ENCODE results near the gene TSSK1B.
"Not testable (repeated sequence)": the region's sequence is repeated elsewhere in the genome, so short reads cannot be mapped to it uniquely, and the experiment has no call there.

Gene TSSK1B

DNA sequence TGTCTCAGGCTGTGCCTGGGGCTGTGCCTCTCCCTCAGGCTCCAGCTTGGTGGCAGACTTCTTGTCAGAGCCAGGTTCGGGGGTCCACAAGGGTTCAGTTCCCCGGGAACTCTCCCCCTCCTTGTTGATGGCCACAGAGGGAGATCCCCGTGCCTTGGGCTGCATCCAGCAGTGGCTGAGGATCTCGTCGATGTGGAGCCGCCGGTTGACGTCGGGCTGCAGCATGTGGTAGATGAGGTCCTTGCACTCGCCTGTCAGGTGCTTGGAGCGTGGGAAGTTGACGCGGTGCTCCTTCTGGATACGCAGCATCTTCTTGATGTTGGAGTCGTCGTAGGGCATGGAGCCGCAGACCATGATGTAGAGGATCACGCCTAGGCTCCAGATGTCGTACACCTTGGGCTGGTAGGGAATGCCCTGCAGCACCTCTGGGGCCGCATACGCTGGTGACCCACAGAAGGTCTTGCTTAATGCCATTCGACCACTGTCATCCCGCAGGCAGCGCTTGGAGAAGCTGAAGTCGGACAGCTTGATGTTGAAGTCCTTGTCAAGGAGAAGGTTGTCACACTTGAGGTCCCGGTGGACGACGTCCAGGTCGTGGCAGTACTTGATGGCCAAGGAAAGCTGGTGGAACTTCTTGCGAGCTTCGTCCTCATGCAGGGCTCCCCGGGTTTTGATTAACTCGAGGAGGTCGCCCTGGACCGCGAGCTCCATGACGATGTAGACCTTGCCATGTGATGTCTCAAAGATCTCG is 752 bp downstream of the TSSK1B start:
- no peaks in the 10 kb centered on the region for H3K4me1 Mint-ChIP-seq (ENCODE audit: low read depth)
- no peaks in the 10 kb centered on the region for H3K9me3 Mint-ChIP-seq
- no peaks in the 10 kb centered on the region for H3K27me3 Mint-ChIP-seq
- H3K4me3 Mint-ChIP-seq, result no peak overlapping the region
- no peaks in the 10 kb centered on the region for H3K36me3 Mint-ChIP-seq (ENCODE audit: low read depth)
- H3K27ac Mint-ChIP-seq, result no peak overlapping the region

DNA sequence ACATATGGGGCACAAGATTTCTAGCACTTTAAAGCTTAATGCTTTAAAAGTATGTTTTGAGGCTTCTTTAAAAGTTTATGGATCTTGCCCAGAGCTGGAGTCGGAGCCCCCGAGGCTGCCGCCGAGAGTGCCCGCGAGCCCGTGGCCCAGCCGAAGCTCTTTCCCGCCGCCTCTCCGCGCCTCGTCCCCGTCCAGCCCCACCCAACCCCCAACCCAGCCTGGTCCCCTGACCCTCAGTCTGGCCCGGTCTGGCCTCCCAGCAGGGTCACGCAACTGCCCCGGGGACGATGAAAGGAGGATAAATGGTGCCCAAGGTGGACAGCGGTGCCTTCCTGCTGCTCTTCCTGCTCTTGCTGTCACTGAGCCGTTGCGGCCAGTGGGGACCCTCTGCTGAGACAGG is 1.7 kb downstream of the TSSK1B start:
- no peak overlapping the region for H3K4me3 Mint-ChIP-seq
- no peaks in the 10 kb centered on the region for H3K9me3 Mint-ChIP-seq
- no peaks in the 10 kb centered on the region for H3K4me1 Mint-ChIP-seq (ENCODE audit: low read depth)
- H3K36me3 Mint-ChIP-seq (ENCODE audit: low read depth), result no peaks in the 10 kb centered on the region
- no peak overlapping the region for H3K27ac Mint-ChIP-seq
- no peaks in the 10 kb centered on the region for H3K27me3 Mint-ChIP-seq

DNA sequence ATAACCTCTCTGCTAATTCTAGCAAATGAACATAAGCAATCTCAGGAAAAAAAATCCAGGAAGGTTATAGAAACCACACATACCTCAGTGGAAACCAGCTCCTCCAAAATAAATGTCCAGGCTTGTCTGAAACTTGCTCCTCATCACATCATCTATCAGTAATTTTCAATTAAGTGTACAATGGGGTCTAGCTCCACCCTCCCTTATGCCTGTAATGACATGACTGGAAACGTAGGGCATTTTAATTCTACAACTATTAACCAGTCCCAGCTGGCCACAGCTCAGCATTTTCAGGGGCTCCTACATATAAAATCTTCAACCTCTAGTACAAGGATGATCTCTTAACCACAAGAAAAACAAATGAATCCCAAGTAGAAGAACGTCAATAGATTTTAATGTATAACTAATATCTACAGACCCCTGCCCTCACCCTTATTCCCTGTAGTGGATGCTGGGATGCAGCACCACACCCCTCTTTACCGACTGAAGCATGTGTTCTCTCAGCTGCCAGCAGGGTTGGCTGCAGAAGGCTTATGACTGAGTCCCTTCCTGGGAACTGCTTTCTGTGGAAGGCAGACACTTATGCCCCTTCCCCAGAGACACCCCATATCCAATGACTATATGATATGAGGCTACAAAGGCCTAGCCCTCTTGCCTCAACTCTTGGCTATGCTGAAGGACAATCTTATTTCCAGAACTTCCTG is 6.8 kb downstream of the TSSK1B start:
- Mint-ChIP-seq H3K27me3 (no peaks in the 10 kb centered on the region), H3K9me3 (no peaks in the 10 kb centered on the region), H3K4me3 (no peak overlapping the region), H3K36me3 (ENCODE audit: low read depth) (no peaks in the 10 kb centered on the region), H3K27ac (no peak overlapping the region), H3K4me1 (ENCODE audit: low read depth) (no peaks in the 10 kb centered on the region)

DNA sequence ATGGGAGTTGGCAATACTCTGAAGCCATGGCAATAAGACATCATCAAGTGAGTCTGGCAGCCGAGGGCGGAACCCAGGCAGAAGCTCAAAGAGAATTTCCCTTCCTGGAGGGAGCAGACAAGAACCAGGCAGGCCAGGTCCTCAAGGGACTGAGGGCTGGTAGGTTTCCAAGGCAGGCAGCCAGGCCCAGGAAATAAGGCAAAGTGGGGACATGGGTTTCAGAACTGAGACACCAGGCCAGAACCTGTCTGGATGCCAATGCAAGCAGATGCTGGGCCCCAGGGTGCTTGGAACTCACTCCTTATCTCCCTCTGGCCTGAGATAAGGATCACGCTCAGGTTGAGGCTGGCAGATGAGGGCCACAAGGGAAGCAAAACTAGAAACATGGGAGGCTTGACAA is 8.9 kb downstream of the TSSK1B start:
- Mint-ChIP-seq H3K27ac (no peak overlapping the region), H3K27me3 (peaks cover 4% of the 10 kb centered on the region), H3K36me3 (ENCODE audit: low read depth) (no peaks in the 10 kb centered on the region), H3K4me3 (no peak overlapping the region), H3K4me1 (ENCODE audit: low read depth) (no peaks in the 10 kb centered on the region), H3K9me3 (no peaks in the 10 kb centered on the region)

DNA sequence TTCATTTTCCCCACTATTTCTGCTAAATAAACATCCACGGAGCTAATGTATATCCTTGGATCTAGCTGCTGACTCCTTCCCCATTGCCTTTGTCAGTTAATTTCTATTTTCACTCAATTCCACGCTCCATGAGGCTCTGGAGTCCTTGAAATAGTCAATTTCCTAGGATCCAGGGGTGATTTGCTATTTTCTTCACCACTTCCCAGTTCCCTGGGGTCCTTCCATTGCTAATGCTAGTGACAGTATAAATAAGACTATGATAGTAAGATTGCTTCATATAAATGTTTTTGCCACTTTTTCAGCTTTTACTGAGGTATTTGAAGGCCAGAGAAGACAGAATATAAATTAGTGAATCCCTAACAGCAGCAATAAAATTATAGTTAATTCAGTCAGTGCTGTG is 13.1 kb downstream of the TSSK1B start:
- H3K36me3 Mint-ChIP-seq (ENCODE audit: low read depth), result no peaks in the 10 kb centered on the region
- H3K4me3 Mint-ChIP-seq, result no peak overlapping the region
- H3K9me3 Mint-ChIP-seq, result no peaks in the 10 kb centered on the region
- peaks cover 4% of the 10 kb centered on the region for H3K27me3 Mint-ChIP-seq
- H3K4me1 Mint-ChIP-seq (ENCODE audit: low read depth), result no peaks in the 10 kb centered on the region
- no peak overlapping the region for H3K27ac Mint-ChIP-seq

DNA sequence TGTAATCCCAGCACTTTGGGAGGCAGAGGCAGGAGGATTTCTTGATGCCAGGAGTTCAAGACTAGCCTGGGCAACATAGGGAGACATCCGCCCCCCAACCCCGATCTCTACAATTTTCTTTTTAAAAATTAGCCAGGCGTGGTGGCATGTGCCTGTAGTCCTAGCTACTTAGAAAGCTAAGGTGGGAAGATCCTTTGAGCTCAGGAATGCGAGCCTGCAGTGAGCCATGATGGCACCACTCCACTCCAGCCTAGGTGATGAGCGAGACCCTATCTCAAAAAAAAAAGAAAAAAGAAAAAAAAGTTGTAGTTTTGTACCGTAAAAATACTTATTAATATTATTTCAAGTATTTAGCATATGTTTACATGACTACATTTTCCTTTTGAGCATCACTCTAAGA is 29.3 kb downstream of the TSSK1B start:
- Mint-ChIP-seq H3K4me3 (no peak overlapping the region), H3K4me1 (ENCODE audit: low read depth) (no peaks in the 10 kb centered on the region), H3K36me3 (ENCODE audit: low read depth) (no peaks in the 10 kb centered on the region), H3K9me3 (no peaks in the 10 kb centered on the region), H3K27me3 (peaks cover 10% of the 10 kb centered on the region), H3K27ac (no peak overlapping the region)

DNA sequence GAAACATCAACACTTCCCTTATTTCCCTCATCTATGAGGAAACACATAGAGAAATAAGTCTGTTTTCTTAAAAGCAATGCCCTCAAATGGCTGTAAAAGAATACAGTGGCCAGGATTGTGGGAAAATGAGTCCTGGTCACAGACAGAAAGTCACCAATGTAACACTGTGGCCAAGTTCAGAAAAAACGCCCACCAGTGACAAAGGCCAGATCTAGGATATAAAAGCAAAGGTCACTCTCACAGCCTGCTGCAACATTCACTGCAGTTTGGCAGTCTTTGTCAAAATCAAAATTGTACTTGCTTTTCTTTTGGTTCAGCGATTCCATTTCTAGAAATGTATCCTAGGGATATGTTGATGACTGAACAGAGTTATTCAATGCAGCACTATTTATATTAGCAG is 30.5 kb downstream of the TSSK1B start:
- Mint-ChIP-seq H3K36me3 (ENCODE audit: low read depth) (no peaks in the 10 kb centered on the region), H3K9me3 (no peaks in the 10 kb centered on the region), H3K4me3 (no peak overlapping the region), H3K27me3 (peaks cover 10% of the 10 kb centered on the region), H3K4me1 (ENCODE audit: low read depth) (no peaks in the 10 kb centered on the region), H3K27ac (no peak overlapping the region)

DNA sequence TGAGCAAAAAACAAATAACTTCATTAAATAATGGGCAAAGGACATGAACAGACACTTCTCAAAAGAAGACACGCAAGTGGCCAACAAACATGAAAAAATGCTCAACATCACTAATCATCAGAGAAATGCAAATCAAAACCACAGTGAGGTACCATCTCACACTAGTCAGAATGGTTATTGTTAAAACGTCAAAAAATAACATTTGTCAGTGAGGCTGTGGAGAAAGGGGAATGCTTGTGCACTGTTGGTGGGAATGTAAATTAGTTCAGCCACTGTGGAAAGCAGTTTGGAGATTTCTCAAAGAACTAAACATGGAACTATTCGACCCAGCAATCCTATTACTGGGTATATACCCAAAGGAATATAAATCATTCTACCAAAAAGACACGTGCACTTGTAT is 36.8 kb downstream of the TSSK1B start:
- not testable (repeated sequence) for H3K9me3 Mint-ChIP-seq; H3K4me3 Mint-ChIP-seq; H3K27ac Mint-ChIP-seq; H3K4me1 Mint-ChIP-seq (ENCODE audit: low read depth); H3K36me3 Mint-ChIP-seq (ENCODE audit: low read depth)
- H3K27me3 Mint-ChIP-seq, result peaks cover 16% of the 10 kb centered on the region

DNA sequence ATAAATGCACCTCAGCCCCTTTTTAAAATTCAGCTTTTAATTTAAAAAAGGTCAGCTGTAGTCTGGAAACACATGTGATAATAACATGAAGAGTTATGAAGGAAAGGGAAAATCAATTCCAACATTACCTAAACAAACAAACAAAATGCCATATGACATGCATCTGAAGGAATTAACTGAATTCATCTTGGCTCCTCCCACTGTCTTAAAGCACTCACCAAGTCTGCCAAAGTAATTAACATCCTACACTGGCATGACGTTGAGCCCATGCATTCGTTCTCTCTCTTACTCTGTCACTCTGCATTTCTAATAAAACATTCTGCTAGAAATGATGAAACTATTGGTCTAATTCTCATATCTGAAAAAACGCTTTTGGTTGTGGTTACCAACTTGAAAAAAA is 37.7 kb downstream of the TSSK1B start:
- Mint-ChIP-seq H3K4me1 (ENCODE audit: low read depth) (no peaks in the 10 kb centered on the region), H3K4me3 (no peak overlapping the region), H3K27ac (no peak overlapping the region)

DNA sequence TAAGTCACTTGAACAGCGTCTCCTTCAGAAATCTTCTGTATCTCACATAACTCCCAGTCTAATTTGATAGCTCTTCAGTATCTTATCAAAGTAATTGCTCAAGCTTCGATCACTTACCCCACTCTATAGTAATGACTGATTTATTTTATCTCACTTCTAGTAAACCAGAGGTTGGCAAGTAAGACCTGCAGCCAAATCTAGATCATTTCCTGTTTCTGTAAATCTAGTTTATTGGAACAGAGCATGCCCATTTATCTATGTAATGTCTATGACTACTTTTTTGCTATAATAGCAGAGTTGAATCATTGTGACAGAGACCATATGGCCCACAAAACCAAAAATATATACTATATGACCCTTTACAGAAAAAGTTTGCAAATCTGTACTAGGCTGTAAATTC is 40.1 kb downstream of the TSSK1B start:
- no peak overlapping the region for H3K4me3 Mint-ChIP-seq
- H3K36me3 Mint-ChIP-seq (ENCODE audit: low read depth), result no peaks in the 10 kb centered on the region
- peaks cover 14% of the 10 kb centered on the region for H3K27me3 Mint-ChIP-seq
- no peak overlapping the region for H3K27ac Mint-ChIP-seq
- no peaks in the 10 kb centered on the region for H3K9me3 Mint-ChIP-seq
- H3K4me1 Mint-ChIP-seq (ENCODE audit: low read depth), result no peaks in the 10 kb centered on the region

More for the DNA sequence above, 37.7 kb downstream of the TSSK1B start:
- Mint-ChIP-seq H3K9me3 (no peaks in the 10 kb centered on the region), H3K27me3 (peaks cover 12% of the 10 kb centered on the region), H3K36me3 (ENCODE audit: low read depth) (no peaks in the 10 kb centered on the region)

DNA sequence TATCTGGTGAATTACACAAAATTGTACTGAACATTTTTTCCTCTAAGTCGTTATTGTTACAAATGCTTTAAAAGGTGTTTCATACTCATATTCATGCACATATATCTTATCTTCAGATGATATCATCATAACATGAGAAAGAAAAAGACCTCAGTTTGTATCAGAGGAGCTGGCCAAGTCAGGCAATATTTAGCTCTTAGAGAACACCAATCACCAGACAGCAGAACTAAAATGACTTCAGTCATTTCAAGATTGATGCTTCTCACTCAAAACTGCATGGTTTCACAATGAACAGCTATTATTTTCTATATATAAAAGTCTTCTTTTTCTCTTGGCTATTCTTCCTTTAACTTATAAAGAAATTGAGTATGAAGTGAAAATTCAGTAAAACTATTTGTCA is 44.6 kb downstream of the TSSK1B start:
- Mint-ChIP-seq H3K36me3 (ENCODE audit: low read depth) (no peaks in the 10 kb centered on the region), H3K4me1 (ENCODE audit: low read depth) (no peaks in the 10 kb centered on the region), H3K27ac (no peak overlapping the region), H3K9me3 (no peaks in the 10 kb centered on the region), H3K4me3 (no peak overlapping the region), H3K27me3 (peaks cover 25% of the 10 kb centered on the region)

DNA sequence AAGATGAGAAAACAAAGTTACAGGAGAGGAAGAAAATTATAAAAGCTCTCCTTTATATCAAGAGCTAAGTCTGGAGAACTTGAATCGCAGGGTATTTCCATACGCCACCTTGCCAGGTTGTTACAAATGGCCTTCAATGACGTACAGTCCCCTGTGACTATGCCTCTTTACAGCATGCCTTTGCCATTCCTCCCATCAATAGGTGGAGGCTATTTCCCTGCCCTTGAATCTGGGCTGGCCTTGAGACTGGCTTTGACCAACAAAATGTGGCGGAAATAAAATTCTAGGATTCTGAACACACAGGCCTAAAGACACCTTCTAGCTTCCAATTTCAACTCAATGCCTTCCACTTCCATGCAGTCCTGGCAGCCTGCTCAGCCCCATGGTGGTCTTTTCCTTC is 45.7 kb downstream of the TSSK1B start:
- H3K4me1 Mint-ChIP-seq (ENCODE audit: low read depth), result no peaks in the 10 kb centered on the region
- H3K36me3 Mint-ChIP-seq (ENCODE audit: low read depth), result no peaks in the 10 kb centered on the region
- H3K27ac Mint-ChIP-seq, result no peak overlapping the region
- no peak overlapping the region for H3K4me3 Mint-ChIP-seq
- no peaks in the 10 kb centered on the region for H3K9me3 Mint-ChIP-seq
- peaks cover 30% of the 10 kb centered on the region for H3K27me3 Mint-ChIP-seq

DNA sequence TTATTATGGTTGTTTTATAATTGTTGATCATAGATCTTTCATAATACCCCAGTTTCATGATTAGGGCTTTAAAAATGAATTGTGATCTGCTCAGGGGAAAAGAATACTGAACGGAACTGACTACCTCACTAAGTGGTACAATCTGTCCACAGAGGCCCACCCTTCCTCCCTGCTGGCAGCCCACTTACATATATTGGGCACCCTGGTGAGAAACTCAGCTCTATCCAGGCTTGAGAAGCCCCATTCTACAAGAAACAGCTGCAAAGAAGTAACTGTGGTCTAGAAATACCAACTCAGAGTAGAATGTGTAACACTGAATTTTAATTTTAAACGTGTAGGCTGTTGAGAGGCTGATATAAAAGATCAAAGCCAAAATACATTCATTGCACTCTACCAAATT is 46.9 kb downstream of the TSSK1B start:
- Mint-ChIP-seq H3K27ac (no peak overlapping the region), H3K36me3 (ENCODE audit: low read depth) (no peaks in the 10 kb centered on the region), H3K4me3 (no peak overlapping the region), H3K27me3 (peaks cover 38% of the 10 kb centered on the region), H3K9me3 (no peaks in the 10 kb centered on the region), H3K4me1 (ENCODE audit: low read depth) (no peaks in the 10 kb centered on the region)

DNA sequence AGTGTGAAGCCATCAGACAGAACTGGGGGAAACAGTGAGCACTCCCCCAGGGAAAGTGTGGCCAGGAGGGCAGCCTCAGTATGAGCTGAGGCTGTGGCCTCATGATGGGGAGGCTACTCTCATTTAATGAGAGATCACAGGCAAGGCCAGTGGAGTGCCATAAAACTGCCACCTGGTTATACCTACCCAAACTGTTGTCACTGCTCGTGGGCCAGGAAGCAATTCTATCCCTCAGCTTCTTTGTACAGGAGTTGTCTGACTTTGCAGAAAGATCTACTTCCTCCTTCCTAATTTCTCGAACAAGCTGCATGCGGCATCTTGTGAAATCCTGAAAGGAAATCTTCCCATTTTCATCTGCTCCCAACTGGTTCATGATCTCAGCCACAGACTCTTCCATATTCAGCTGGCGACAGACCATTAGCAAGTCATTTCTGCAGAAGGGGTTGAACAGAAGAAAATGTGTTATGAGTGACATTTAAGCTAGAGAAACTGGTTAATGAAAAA is 50.0 kb downstream of the TSSK1B start:
- H3K27me3 Mint-ChIP-seq, result peaks cover 62% of the 10 kb centered on the region
- no peaks in the 10 kb centered on the region for H3K36me3 Mint-ChIP-seq (ENCODE audit: low read depth)

DNA sequence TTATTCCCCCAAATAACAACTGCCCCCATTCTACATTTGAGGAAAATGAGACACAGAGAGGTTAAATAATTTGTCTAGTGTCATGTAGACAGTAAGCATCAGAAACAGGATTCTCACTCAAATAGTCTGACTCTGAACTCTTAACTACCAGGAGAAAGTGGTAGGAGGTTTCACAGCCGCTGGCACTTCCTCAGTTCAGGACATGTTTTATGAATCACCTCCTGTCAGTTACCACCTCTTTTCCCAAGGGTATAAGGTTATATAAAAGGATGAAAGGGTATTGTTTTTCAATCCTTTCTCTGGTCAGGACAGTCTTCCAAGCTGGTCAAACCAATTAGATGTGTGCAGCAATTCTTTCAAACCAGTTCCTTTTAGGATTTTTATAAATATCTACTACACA is 52.1 kb downstream of the TSSK1B start:
- Mint-ChIP-seq H3K4me1 (ENCODE audit: low read depth) (peaks cover 30% of the 10 kb centered on the region), H3K36me3 (ENCODE audit: low read depth) (no peaks in the 10 kb centered on the region), H3K27me3 (peaks cover 51% of the 10 kb centered on the region)

More for the DNA sequence above, 50.0 kb downstream of the TSSK1B start:
- no peak overlapping the region for H3K27ac Mint-ChIP-seq
- no peak overlapping the region for H3K4me3 Mint-ChIP-seq
- peaks cover 13% of the 10 kb centered on the region for H3K4me1 Mint-ChIP-seq (ENCODE audit: low read depth)
- H3K9me3 Mint-ChIP-seq, result no peaks in the 10 kb centered on the region

More for the DNA sequence above, 52.1 kb downstream of the TSSK1B start:
- Mint-ChIP-seq H3K27ac (no peak overlapping the region), H3K9me3 (no peaks in the 10 kb centered on the region), H3K4me3 (no peak overlapping the region)
